HG02885 (cell line): ENCODE data around the gene ETS1.
A peak's percentile ranks its signal among the peaks of the same experiment; 100 is the strongest.

Experiments
- ATAC-seq: cut with Tn5 transposase; IDR thresholded peaks from one replicate; pipeline ENCODE4 v1.9.1; 2021; ENCODE audit warnings: mild to moderate bottlenecking; ENCODE audit not compliant: unreplicated experiment, poor library complexity

ETS1 gene, protein sequence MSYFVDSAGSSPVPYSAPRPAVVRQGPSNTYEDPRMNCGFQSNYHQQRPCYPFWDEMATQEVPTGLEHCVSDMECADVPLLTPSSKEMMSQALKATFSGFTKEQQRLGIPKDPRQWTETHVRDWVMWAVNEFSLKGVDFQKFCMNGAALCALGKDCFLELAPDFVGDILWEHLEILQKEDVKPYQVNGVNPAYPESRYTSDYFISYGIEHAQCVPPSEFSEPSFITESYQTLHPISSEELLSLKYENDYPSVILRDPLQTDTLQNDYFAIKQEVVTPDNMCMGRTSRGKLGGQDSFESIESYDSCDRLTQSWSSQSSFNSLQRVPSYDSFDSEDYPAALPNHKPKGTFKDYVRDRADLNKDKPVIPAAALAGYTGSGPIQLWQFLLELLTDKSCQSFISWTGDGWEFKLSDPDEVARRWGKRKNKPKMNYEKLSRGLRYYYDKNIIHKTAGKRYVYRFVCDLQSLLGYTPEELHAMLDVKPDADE

GRCh38 chr11:128587415-128587814 lies at the start of gene ETS1:
TSS of gene ETS1 (minus strand) at chr11:128587558. CDS start at chr11:128573130, 14,428 bp downstream.
- ATAC-seq, result no peak

DNA sequence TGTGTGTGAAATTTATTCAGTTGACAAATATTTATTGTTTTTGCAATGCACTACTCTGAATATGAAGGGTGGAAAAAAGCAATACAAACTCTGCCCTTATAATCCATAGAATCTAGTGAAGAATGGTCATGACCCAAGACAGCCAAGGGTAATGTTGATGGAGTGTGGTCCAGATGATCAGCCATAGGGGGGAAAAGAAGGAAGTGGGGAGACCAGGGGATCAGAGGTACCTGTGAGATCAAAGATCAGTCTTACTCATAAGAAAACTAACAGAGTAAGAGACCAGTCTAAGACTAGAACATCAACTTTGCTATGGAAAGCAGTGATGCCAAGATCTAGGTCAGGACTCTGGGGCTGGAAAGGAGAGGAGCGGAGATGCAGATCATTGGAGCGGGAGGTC lies 47.0 kb upstream of the ETS1 start:
- ATAC-seq, result no peak

DNA sequence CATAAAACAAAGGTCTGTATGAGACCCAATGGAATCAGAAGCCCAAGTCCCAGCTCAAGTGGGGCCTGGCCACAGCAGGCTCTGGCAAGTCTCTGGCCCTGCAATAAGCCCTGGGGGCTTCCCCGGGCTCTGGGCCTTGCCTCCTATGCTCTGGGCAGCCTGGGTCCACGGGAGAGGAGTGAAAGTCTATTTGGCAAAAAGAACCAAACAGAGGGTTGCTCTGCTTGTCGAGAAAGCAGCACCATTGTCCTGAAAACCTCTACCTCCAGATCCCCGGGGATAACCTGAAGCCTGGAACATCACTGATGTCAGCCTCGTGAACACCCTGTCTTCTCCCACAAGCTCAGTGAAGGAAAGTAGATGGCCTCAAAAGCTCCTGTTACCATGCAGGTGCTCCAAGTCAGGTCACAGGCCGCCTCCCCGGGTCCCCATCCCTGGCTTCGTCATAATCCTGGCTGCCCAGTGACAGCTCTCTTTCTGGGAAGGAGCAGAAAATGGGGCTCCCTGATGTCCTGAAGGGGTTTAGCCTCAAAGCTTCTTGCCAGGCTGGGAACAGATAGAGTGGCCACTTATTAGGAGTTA lies 46.1 kb upstream of the ETS1 start:
- no peak for ATAC-seq

DNA sequence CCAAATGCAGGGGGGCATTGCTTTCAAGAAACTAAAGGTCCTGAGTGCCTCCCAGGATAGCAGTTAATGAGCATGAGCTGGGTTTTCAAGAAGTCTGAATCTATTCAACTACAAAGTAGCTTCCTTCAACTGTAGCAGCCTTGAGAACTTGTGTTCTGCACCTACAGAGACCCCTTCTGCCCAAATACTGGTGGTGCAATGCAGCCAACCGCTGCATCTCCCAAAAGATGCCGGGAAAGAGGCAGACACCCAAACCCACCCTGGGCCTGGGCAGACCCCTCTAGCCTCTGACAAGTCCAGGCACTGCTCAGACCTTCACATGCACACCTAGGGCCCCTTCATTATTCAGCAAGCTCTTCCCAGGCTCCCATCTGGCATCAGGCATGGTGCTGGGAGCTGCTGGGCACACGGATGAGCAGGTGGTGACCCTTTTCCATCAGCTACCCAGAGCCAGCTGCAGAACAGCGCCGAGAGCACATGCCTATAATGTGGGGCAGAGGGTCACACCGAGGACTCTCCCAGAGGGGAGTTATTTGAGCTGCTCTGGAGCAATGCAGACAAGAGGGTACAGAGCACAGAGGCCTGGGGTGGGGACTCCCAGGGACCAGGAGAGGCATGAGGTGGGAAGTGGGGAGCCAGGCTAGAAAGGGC lies 44.9 kb upstream of the ETS1 start:
- ATAC-seq, result no peak

DNA sequence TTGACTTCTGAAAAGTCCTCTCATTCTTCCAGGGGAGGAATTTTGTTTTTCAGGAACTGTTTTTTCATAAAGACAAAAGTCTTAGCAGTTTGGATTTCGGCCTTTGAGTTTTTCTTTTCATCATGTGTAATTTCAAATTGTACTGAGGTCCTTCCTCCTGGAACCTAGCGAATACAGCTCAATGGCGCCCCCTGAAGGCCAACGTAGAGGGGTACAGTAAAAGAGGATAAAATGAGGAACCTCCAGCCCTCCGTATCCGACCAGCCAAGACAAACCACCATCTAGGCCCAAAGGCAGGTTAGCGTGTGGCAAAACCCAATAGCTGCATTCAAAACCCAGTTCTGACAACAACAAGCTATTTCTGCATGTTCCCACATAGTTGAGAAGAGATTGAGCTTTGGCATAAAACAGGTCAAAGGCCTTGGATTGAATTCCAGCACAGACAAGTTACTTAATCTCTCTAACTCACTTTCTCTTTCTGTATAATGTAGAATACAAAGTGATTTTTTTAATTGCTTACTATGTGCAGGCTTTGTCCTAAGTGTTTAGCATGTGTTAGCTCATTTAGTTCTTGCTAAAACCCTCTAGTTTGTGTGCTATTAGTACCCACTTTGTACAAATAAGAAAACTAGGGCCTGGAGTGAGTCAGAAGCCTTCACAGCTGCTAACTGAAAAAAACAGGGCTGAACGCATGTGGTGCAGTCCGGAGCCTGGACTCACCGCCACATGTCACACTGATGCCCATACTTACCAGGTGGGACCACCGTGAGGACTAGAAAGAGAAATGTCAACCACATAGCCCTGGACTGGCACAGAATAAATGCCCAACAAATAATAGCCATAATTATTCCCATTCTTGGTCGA lies 43.2 kb upstream of the ETS1 start:
- peak; percentile 87 for ATAC-seq

GRCh38 chr11:128629516-128630106 lies 42.3 kb upstream of the ETS1 start:
- no peak for ATAC-seq

GRCh38 chr11:128628686-128629085 lies 41.3 kb upstream of the ETS1 start:
- ATAC-seq, result no peak

GRCh38 chr11:128628325-128628673 lies 40.9 kb upstream of the ETS1 start:
- no peak for ATAC-seq

GRCh38 chr11:128627666-128628324 lies 40.4 kb upstream of the ETS1 start:
- ATAC-seq, result no peak

GRCh38 chr11:128626913-128627665 lies 39.7 kb upstream of the ETS1 start:
- ATAC-seq, result no peak

DNA sequence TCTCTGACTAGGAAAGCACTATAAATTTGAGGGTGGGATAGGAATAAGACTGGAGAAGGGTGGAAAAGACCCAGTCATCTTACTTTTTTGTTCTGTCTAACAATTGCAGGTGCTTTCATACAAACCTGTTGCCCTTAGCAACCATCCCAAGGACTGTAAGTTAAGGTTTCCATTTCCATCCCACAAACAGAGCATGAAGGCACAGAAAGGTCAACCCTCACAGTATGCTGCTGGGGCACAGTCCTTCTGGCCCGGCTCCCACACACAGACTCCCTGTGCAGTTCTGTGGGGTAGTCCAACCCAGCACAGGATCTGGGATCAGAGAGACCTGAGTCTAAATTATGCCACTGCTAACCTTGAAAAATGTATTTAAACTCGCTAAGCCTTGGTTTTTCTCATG lies 38.4 kb upstream of the ETS1 start:
- no peak for ATAC-seq

DNA sequence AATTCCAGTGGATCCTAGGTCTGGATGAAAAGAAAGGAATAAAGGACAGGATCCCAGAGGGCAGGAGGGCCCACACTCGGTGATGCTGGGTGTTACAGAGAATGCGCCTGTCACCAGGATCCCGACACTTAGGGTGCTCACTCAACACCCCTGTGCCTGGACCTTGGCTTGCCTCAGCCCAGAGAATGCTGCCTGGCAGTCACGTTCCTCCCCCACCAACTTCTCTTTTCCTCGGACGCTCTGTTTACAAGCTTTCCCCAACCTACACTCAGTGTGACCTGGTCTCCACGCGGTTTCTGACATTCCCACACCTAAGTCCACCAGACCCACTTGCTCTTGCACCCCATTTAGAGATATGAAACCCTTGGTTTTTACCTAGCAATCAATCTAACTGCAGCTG lies 38.0 kb upstream of the ETS1 start:
- no peak for ATAC-seq

DNA sequence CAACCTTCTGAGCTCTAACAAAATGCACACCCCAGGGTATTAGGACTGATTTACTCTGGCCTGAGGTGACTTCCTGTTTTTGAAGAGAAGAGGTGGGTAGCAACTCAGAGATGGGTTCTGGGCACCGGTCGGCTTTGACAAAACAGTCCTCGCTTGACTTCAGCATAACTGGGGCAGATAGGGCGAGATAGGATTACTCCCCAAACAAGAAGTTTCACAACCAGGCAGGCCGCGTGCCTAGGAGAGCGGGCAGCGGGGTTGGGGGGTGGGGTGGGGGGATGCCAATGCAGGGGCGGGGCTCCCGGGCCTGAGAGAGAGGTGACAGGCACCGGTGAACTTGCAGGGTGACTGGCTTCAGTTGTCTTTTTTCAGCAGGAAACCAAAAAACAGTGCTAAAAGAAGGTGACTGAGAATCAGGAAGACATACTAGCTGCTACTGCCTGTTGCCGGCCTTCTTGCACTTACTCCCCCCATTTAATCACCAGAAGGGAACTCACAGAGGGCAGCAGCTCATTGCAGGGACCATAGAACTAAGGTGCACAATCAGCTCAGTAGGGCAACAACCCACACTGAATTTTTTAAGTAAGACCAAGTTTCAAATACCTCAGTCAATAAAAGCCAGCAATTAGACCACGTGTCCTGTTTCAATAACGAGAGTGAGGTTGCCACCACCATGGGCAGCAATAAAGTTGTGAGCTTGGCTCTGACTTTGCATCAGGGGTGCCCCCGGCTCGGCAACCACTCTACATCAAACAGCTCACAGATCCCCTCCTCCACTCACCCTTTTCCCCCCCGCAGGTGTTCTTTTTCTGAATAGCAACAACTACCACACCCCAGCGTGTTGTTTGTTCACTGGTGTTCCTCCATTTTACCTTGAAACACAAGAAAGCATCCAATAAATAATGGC lies 37.2 kb upstream of the ETS1 start:
- ATAC-seq, result peak; percentile 46

DNA sequence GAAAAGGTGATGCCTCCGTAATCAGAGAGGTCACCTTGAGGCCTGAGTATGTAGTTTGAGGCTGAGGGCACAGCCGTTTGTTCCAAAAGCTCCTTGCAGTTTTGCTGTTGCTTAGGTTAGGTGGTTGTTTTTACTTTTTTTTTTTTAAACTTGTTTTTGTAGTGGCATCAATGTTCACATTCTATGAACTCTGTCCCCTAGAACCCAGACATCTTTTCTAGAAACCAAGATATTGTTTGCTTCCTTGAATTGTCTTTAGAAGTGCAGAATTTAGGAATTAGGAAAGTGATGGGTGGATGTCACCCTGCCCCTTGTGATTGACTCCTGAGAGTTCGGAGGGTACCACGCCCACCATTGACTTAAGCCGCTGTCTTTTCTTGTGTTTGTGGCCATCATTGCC lies 35.7 kb upstream of the ETS1 start:
- no peak for ATAC-seq

DNA sequence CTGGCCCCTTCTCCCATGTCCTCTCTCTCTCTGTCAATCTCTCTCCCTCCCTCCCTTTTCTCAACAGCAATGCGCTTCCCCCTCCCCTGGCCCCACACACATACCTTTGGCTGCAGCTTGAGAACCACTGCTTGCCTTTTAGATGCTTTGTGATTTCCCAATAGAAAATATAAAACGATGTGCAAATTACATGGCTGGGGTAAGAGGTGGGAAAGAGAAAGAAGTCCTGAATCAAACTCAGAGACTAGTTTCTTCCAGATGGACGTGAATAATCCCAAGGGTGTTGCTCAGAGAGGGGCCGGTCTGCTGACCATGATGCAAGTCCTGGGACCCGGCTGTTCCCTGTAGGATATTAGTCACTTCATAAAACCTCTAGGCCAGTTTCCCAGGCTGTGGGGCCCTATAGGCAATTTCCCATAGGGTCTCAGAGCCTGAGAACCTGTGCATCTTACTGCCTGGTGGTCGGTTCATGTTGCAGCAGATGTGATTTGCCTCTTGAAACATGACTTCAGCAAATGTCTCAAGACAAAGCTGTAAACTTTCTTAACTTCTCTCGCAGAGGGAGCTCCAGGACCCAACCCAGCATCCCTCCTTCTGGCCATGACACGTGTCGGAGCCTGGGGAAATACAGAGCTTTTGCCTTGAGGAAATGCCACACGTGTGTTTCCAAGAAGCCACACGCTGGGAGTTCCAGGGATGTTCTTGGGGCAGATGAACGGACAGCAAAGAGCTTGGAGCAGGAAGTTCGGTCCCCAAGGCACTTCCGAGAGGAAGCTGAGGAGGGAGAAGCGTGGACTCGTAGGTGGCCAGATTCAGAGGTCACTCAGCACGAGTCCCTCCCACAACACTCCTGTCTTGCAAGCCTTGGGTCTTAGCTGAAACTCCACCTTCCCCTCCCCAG lies 34.5 kb upstream of the ETS1 start:
- ATAC-seq, result no peak

DNA sequence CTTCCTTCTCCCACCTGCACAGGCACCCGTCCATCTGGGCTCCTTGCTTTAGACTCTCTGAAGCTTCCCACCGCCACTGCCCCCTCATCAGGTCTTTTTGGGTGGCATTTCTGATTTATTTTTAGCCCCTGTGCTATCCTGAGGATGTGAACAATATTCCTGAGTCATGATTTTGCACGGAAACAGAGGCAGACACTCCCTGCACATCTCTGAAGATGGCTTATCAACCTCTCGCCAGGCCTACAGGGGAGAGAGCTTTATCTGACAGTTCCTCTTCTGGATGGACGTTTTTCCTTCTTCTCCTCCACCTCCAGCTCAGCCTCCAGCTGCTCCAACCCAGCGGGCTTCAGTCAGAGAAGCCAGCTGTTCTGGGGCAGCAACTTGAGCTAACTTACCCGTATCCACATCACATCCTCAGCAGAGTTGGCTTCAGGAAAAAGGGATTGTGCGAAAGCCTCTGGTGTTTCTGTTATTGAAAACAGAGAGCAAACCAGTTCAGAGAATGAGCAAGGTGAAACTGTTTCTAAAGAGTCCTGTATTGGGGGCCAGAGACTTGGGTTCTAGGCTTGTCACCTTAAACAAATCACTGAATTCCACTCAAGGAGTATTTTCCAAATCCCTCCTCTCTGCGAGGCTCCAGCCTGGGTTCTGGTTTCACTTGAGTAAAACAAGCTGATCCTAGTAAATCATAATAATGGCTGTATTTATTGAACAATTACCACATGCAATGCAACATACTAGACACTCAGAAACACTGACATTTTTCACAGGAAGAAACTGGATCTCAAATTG lies 33.1 kb upstream of the ETS1 start:
- ATAC-seq, result no peak
